D341Med (cell line): ENCODE results near the gene TSPAN4.

Experiments used
- DNase-seq: peaks from one replicate; pipeline ENCODE4 v3.0.0; 2012; ENCODE audit warnings: low spot score

TSPAN4 gene

DNA sequence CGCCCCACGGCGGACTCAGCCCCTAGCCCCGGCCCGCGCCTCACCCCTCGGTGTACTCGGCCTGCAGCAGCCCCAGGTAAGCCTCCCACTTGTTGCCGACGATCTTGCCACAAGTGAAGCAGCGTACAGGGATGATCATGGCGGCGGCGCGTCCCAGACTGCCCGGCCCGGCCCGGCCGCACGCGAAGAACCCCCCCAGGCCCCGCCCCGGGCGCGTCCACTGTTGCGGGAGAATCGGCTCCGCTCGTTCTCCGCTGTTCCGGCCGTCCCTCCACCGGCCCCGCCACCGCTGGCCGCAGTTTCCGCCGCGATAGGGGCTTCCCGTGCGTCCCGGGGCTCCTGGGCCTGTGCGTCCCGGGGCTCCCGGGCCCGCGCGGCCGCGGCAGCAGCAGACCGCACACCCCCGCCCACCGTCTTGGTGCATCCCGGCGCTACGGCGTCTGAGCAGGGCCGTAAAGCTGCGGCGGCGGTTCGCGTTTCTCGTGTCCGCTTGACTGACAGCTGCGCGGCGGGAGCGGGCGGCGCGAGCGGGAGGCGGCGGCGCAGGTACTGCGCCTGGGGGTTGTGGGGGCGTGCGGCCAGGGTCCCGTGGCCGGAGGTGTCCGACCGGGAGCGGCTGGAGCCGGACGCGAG, at the start of gene TSPAN4, which contains the start of gene POLR2L:
Gene TSPAN4, plus strand, starts transcription at position 483 of the 633 bp plus-strand sequence. CDS start 7,453 bp downstream, outside the sequence.
Gene POLR2L, minus strand, starts transcription at position 160 of the 633 bp plus-strand sequence. Its CDS starts 21 bp downstream, at position 139.
- peak; percentile 94 for DNase-seq

- no peak for DNase-seq
Observed at GRCh38 chr11:792873-793272, 49.8 kb upstream of the TSPAN4 start.

DNA sequence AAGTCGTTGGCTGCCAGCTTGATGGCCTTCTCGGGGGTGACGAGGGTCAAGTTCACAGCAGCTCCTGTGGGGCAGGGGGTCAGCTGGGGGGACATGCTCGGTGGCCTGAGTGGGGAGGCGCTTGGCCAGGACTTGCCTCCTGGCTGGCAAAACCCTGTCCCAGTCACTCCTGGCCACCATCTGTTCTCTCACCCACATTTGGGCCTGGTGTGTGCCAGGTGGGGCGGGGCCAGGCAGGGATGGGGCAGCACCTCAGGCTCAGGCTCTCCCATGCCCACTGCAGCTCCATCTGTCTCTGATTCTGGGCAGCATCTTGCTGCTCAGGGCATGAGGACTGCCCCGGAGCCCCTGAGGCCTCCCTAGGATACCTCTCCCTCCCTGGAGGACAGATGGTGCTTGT, 49.1 kb upstream of the TSPAN4 start:
- DNase-seq = peak; percentile 71

GRCh38 chr11:794013-794765, 48.5 kb upstream of the TSPAN4 start:
- DNase-seq = no peak

DNA sequence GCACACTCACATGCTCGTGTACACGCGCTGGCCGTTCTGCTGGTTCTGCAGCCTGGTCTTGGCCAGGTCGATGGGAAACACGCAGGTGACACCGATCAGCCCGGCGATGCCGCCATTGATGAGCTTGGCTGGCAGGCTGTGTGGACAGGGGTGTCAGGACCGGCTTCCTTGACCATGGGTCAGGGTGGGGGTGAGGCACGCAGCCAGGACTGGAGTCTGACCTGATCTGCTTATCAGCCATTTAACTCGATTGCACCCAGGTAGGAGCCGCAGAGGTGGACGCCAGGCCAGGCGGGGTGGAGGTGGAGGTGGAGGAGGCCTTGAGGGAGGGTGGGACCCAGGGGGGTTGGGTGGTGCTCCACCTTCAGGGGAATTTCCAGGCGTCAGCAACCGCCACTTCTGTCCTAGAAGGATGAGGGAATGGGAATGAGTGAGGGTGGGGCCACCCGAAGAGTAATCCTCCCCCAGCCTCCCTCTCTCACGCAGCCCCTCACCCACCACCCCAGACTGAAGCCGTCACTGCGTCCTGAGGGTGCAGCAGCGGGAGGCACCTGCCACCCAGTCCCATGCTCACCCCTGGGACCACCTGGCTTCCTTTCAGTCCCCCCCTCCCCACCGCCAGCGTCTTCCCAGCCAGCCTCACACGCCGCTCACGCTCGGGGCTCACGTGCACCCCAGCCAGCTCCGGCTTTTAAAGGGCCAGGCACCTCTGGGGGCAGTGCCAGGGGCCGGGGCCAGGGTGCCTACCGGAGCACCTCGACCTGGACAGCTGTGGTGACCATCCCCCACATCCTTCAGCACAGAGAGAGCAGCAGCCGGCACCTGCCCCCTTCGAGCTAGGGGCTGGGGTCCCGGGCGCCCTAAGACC, 47.7 kb upstream of the TSPAN4 start:
- DNase-seq = peak; percentile 79

GRCh38 chr11:795634-796564, 46.8 kb upstream of the TSPAN4 start:
- peak; percentile 78 for DNase-seq

GRCh38 chr11:796565-797295, 45.9 kb upstream of the TSPAN4 start:
- no peak for DNase-seq

DNA sequence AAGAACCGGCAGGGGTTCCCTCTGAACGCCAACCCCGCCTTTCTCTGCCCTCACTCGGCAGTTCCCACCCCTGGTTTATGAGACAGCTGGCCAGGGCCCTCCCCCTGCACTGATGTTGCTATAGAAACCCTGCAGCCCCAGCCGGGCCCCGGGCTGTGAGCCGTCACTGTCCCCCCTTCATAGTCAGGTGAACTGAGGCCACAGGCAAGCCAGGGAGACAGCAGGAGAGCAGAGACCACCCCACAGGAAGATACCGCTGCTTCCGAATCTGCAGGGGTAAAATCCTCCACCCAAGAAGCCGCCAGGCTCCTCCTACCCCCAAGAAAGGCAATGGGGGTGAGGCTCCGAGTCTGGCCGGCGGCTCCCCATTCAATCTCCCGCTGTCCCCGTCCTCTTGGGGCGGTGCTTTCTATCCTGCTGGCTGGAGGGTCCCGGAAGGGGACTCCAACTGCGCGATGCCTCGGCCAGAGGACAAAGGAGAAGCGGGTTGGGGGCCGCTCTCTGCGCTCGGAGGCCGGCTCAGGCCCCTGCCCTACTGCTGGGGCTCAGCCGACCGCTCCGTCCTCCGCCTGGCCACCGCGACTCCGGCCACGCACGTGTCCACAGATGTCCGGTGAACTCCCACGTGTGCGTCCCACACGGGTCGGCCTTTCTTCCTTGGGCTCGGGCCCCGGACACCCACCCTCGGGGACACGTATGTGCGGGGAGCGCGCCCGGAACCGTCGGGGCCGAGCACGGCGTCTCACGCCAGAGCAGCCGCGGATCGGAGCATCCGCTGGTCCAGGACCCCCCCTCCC, 45.2 kb upstream of the TSPAN4 start:
- peak; percentile 87 for DNase-seq

GRCh38 chr11:798093-798713, 44.4 kb upstream of the TSPAN4 start, which contains the start of gene SLC25A22:
Gene SLC25A22 (minus strand): TSS chr11:798281. CDS start chr11:795006, 3,275 bp downstream.
- DNase-seq = peak; percentile 93

- DNase-seq = no peak
Observed at GRCh38 chr11:799641-800316, 42.9 kb upstream of the TSPAN4 start.

DNA sequence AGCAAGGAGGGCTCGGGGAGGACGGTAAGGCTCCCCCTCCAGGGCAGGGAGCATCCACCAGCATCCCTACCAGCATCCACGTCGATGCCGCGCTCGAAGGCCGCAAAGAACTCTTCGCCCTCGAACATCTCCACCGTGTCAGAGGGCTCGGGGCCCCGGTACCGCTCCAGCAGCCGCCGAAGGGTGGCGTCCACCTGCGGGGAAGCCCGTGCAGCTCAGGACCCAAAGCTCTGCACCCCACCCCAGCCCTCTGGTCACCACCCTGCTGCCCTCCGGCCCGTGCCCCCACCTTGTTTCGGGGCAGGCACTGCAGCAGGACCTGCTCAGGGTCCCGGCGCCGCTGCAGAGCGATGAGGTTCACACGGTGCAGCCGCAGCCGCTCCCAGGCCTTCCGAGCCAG, 42.2 kb upstream of the TSPAN4 start:
- DNase-seq = no peak

DNA sequence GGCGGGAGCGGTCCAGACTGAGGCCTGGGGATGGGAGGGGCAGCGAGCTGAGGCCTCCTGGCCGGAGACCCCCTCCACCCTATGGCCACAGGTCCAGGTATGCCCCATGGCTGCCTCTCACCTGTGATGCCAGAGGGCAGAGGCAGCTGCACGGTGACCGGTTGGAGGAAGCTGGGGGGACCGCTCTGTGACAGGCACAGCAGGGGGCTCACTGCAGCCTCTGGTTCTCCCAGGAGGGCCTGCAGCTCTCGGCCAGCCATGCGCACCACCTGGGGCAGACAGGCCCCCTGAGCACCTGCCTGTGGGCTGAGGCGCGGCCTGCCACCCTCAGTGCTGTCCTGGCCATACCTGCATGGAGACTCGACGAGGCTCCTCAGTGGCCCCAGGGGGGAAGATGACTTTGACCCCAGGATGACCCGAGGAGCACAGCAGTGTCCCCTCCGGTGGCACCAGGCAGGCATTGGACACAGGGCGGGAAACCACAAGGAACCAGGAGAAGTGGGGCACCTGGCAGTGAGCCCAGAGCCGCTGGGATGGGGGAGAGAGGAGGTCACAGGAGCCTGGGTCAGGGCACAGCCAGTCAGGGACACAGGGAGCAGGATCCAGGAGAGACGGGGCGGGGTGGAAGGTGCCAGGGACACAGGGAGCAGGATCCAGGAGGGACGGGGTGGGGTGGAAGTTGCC, 41.4 kb upstream of the TSPAN4 start:
- DNase-seq = no peak

DNA sequence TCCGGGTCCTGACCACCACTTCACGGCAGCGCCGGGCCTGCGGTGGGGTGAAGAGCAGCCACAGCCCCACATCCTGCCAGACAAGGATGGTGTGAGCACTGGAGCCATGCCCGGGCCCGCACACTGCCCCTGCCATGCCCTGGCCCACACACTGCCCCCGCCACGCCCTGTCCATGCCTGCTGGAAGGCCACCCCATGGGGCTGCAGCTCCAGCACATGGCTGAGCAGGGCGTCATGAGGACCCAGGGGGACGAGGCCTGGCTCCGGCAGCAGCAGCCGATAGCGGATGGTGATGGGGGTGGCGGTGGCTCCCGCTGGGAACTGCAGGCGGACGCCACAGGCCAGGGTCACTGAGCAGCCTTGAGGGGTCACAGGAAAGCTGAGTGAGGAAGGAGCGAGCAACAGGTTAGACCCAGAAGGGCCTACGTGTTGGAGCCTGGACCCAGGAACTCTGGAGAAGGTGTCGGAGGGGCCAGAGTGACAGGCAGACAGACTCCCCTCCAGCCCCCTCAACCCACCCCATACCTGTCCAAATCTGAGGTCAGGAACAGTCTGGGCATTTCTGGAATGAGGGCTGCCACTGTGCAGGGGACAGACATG, 40.5 kb upstream of the TSPAN4 start:
- DNase-seq = no peak

DNA sequence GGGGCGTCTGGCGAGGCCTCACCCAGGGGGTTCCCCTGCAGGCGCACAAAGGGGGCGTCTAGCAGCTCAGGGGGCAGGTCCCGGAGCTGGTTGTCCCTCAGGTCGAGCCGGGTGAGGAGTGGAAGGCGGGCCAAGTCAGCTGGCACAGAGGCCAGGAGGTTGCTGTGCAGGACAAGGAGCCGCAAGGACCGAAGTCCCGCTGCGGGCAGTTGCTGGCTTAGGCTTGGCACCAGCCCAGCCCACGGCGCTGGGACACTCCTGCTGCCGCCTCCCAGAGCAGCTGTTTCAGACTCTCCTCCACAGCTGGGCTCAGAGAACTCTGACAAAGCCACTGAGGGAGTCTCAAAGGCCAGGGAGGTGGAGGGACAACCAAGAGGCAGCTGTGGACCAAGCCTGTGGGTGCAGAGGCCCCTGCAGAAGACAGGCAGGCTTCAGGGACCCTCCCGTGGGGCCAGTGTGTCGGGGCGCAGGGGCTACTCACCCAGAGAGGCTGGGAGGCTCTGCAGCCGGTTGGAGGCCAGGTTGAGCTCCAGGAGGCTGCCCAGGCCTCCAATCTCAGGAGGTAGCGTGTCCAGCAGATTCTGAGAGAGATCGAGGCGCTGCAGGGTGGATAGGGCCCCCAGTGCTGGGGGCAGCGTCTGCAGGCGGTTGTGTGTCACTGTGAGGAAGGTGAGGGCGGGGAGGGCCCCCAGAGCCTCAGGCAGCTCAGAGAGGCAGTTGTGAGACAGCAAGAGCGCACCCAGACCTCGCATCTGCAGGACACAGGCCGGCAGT, 39.8 kb upstream of the TSPAN4 start:
- no peak for DNase-seq

DNA sequence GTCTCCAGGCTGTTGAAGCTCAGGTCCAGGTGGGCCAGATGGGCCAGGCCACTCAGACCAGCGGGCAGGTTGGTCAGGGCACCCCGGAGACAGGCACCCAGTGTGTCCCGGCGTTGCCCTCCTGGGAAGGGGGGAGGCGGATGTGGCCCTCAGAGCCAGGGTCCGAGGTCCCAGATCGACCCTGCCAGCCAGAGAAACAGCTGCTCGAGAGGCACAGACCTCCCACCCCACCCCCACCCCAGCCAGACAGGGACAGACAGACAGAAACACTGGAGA, 39.2 kb upstream of the TSPAN4 start:
- DNase-seq = no peak

DNA sequence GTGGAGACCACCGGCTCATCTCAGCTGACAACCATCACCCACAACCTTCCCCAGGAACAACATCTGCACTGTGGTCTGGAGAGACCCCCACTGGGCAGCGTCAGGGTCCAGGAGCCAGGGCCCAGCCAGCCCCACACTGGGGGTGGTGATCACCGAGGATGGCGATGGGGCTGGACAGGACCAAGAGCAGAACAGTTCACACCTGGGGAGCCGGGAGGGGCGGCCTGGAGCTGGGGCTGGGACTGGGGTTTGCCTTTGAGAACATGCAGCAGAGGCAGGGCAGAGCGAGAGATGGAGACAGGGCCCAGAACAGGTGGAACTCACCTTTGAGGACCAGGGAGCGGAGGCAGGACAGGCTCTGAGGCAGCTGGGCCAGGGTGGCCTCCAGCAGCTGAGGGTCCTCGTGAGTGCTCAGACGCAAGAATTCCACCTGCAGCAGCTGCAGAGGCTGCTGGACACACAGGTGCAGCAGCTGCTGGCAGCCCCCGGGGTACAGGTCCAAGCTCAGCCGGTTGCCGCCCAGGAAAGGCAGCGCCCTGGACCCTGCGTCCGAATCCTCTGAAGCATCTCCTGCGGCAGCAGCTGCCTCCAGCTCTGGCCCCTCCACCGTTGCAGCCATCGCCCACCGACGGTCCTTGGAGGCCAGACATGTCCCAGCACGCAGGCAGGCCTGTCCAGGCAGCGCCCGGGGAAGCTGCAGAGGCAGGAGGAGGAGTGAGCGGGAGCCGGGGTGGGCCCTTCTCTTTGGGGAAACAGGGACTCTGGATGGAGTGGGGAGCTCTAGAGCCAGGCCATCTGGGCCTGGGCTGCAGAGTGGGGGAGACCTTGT, 38.7 kb upstream of the TSPAN4 start:
- no peak for DNase-seq
